Activated CD8-positive, alpha-beta memory T cell treated with anti-CD3 and anti-CD28 coated beads for 4 hours (primary cell): ENCODE data around the gene CEBPB.
"Not testable (repeated sequence)": the region's sequence is repeated elsewhere in the genome, so short reads cannot be mapped to it uniquely, and the experiment has no call there.

ENCODE experiments used
- DNase-seq, 2 donors: peaks; one replicate each; pipeline ENCODE4 v3.0.0-alpha.2; 2020; ENCODE audit warnings: low read depth in 2 of 2

The CEBPB gene

GRCh38 chr20:50193199-50193835 is 2.7 kb downstream of the CEBPB start:
- DNase-seq = no peak

GRCh38 chr20:50193836-50194421 is 3.3 kb downstream of the CEBPB start:
- DNase-seq = no peak

GRCh38 chr20:50194422-50194830 is 3.8 kb downstream of the CEBPB start:
- no peak for DNase-seq

- DNase-seq = no peak
Observed at GRCh38 chr20:50194831-50195523, 4.3 kb downstream of the CEBPB start.

- DNase-seq = no peak
Observed at GRCh38 chr20:50195524-50196120, 5.0 kb downstream of the CEBPB start.

GRCh38 chr20:50196248-50196647 is 5.6 kb downstream of the CEBPB start:
- DNase-seq = no peak

- no peak for DNase-seq
Observed at GRCh38 chr20:50196896-50197295, 6.3 kb downstream of the CEBPB start.

GRCh38 chr20:50197463-50198179 is 7.0 kb downstream of the CEBPB start:
- DNase-seq = no peak

GRCh38 chr20:50198180-50198666 is 7.6 kb downstream of the CEBPB start:
- no peak for DNase-seq

- DNase-seq = no peak
Observed at GRCh38 chr20:50198716-50199115, 8.1 kb downstream of the CEBPB start.

- DNase-seq = no peak
Observed at GRCh38 chr20:50199703-50200102, 9.1 kb downstream of the CEBPB start.

GRCh38 chr20:50200482-50201104 is 10.0 kb downstream of the CEBPB start:
- DNase-seq = no peak

- not testable (repeated sequence) for DNase-seq
Observed at GRCh38 chr20:50201710-50202109, 11.1 kb downstream of the CEBPB start.

GRCh38 chr20:50202677-50203076 is 12.0 kb downstream of the CEBPB start:
- DNase-seq = no peak

- DNase-seq = no peak
Observed at GRCh38 chr20:50203951-50204937, 13.6 kb downstream of the CEBPB start.

GRCh38 chr20:50207026-50207425 is 16.4 kb downstream of the CEBPB start:
- no peak for DNase-seq

- DNase-seq = no peak
Observed at GRCh38 chr20:50208085-50208491, 17.5 kb downstream of the CEBPB start.

- DNase-seq = not testable (repeated sequence)
Observed at GRCh38 chr20:50208815-50209214, 18.2 kb downstream of the CEBPB start.

GRCh38 chr20:50210066-50210619 is 19.5 kb downstream of the CEBPB start:
- no peak for DNase-seq

GRCh38 chr20:50211091-50211490 is 20.5 kb downstream of the CEBPB start:
- DNase-seq = no peak
